Progenitor cell of endocrine pancreas (in vitro differentiated cells): ENCODE results near the gene CPEB1. TPM values are rescaled to one million over a fixed set of nuclear protein-coding genes. Genes with fewer than 3 reads are reported as not detected.

ENCODE experiments used
- DNase-seq: peaks from one replicate; pipeline ENCODE4 v3.0.0; 2021; ENCODE audit warnings: low spot score; ENCODE audit not compliant: unreplicated experiment
- H3K27ac Mint-ChIP-seq: 2 replicates; pipeline ENCODE4 v1.8.0; 2021; ENCODE audit warnings: mild to moderate bottlenecking, moderate library complexity, mixed read lengths
- H3K27me3 Mint-ChIP-seq: 2 replicates; pipeline ENCODE4 v1.8.0; 2021; ENCODE audit warnings: mixed read lengths
- H3K36me3 Mint-ChIP-seq: 2 replicates; pipeline ENCODE4 v1.8.0; 2022; ENCODE audit warnings: mixed read lengths; ENCODE audit not compliant: insufficient read depth
- H3K4me1 Mint-ChIP-seq: 2 replicates; pipeline ENCODE4 v1.8.0; 2021; ENCODE audit warnings: low read depth, mixed read lengths
- H3K4me3 Mint-ChIP-seq: 2 replicates; pipeline ENCODE4 v1.8.0; 2021; ENCODE audit warnings: low read depth, mild to moderate bottlenecking, moderate library complexity, mixed read lengths
- H3K9me3 Mint-ChIP-seq: 2 replicates; pipeline ENCODE4 v1.8.0; 2021; ENCODE audit warnings: low read depth, mixed read lengths
- CTCF ChIP-seq: fragments of 200-600 bp; sonication (generic); IDR thresholded peaks from one replicate; pipeline ENCODE4 v1.5.0; 2021; ENCODE audit warnings: antibody characterized with exemption, mild to moderate bottlenecking; ENCODE audit not compliant: unreplicated experiment
- total RNA-seq: library from RNA; stranded (reverse); gene quantifications from 2 replicates; pipeline ENCODE4 v1.2.1, GENCODE V29; 2021

Gene CPEB1
- total RNA-seq, 1 donor from 2014 or later = 0.60 TPM

GRCh38 chr15:82543160-82543559 lies 104.0 kb downstream of the CPEB1 start:
- Mint-ChIP-seq H3K4me3 (no peak overlapping the region), H3K27me3 (peaks cover 5% of the 10 kb centered on the region), H3K4me1 (peaks cover 11% of the 10 kb centered on the region), H3K36me3 (peaks cover 3% of the 10 kb centered on the region), H3K27ac (no peak overlapping the region), H3K9me3 (no peaks in the 10 kb centered on the region)
- TF ChIP-seq CTCF = no peak
- no peak for DNase-seq

GRCh38 chr15:82540984-82541431 lies 106.2 kb downstream of the CPEB1 start:
- H3K4me1 Mint-ChIP-seq = peaks cover 14% of the 10 kb centered on the region
- H3K36me3 Mint-ChIP-seq = peaks cover 14% of the 10 kb centered on the region
- no peak for TF ChIP-seq CTCF
- no peaks in the 10 kb centered on the region for H3K9me3 Mint-ChIP-seq
- H3K4me3 Mint-ChIP-seq = peak overlapping the region; percentile 96
- no peak for DNase-seq
- H3K27ac Mint-ChIP-seq = peak overlapping the region; percentile 97
- H3K27me3 Mint-ChIP-seq = peaks cover 5% of the 10 kb centered on the region

GRCh38 chr15:82540055-82540983 lies 106.8 kb downstream of the CPEB1 start, which contains the start of gene RPS17:
TSS of gene RPS17 (minus strand) at chr15:82540457. CDS start at chr15:82540428, 29 bp downstream.
- peak; percentile 97 for DNase-seq
- H3K27me3 Mint-ChIP-seq = peaks cover 5% of the 10 kb centered on the region
- no peaks in the 10 kb centered on the region for H3K9me3 Mint-ChIP-seq
- TF ChIP-seq CTCF = peak; percentile 100
- H3K4me3 Mint-ChIP-seq = peak within 1 kb of the TSS; percentile 96
- H3K4me1 Mint-ChIP-seq = peaks cover 14% of the 10 kb centered on the region
- H3K27ac Mint-ChIP-seq = peak within 1 kb of the TSS; percentile 97
- H3K36me3 Mint-ChIP-seq = peaks cover 19% of the 10 kb centered on the region

- no peak for TF ChIP-seq CTCF
- H3K4me3 Mint-ChIP-seq = peak overlapping the region; percentile 96
- no peaks in the 10 kb centered on the region for H3K9me3 Mint-ChIP-seq
- peaks cover 14% of the 10 kb centered on the region for H3K4me1 Mint-ChIP-seq
- H3K27me3 Mint-ChIP-seq = peaks cover 1% of the 10 kb centered on the region
- peak overlapping the region; percentile 96 for H3K27ac Mint-ChIP-seq
- H3K36me3 Mint-ChIP-seq = peaks cover 19% of the 10 kb centered on the region
- DNase-seq = no peak
These were observed 107.5 kb downstream of the CPEB1 start for GRCh38 chr15:82539691-82540054.

GRCh38 chr15:82538961-82539690 lies 108.0 kb downstream of the CPEB1 start:
- Mint-ChIP-seq H3K27ac (peak overlapping the region; percentile 96), H3K4me1 (peaks cover 14% of the 10 kb centered on the region), H3K27me3 (no peaks in the 10 kb centered on the region), H3K36me3 (peaks cover 25% of the 10 kb centered on the region), H3K4me3 (peak overlapping the region; percentile 96), H3K9me3 (no peaks in the 10 kb centered on the region)
- no peak for DNase-seq
- TF ChIP-seq CTCF = no peak
